GM12892 (cell line): ENCODE measurements around the gene CD69.
A peak's percentile ranks its signal among the peaks of the same experiment; 100 is the strongest.
"Not testable (repeated sequence)": the region's sequence is repeated elsewhere in the genome, so short reads cannot be mapped to it uniquely, and the experiment has no call there.

Experiments
- DNase-seq: peaks from one replicate; pipeline ENCODE4 v3.0.0; 2011; ENCODE audit not compliant: insufficient read length
- FAIRE-seq: peaks from 2 replicates; lab custom pipeline; 2011; peaks lifted over from hg19 to GRCh38; lab: Jason Lieb, UNC
- POLR2A ChIP-seq: IDR thresholded peaks from 2 replicates; pipeline ENCODE4 v1.6.1; 2011; ENCODE audit warnings: low read depth, low read length, control low read depth
- POLR2AphosphoS5 ChIP-seq: IDR thresholded peaks from 2 replicates; pipeline ENCODE4 v1.6.1; 2011; ENCODE audit warnings: low read depth, low read length, control low read depth
- TAF1 ChIP-seq: IDR thresholded peaks from 2 replicates; pipeline ENCODE4 v1.6.1; 2011; ENCODE audit warnings: low read depth, mild to moderate bottlenecking, control low read depth, low read length, borderline replicate concordance

CD69 gene

GRCh38 chr12:9740106-9740750 lies 20.5 kb downstream of the CD69 start:
- FAIRE-seq = peak; percentile 56

GRCh38 chr12:9739404-9740105 lies 21.1 kb downstream of the CD69 start:
- FAIRE-seq = not testable (repeated sequence)

More at GRCh38 chr12:9740106-9740750, 20.5 kb downstream of the CD69 start:
- no peak for DNase-seq
- TF ChIP-seq POLR2A (no peak), POLR2AphosphoS5 (no peak), TAF1 (no peak)

GRCh38 chr12:9738905-9739304 lies 21.8 kb downstream of the CD69 start:
- DNase-seq = not testable (repeated sequence)
- FAIRE-seq = peak; percentile 17

More at GRCh38 chr12:9739404-9740105, 21.1 kb downstream of the CD69 start:
- DNase-seq = not testable (repeated sequence)

GRCh38 chr12:9736936-9737705 lies 23.6 kb downstream of the CD69 start:
- no peak for DNase-seq
- TF ChIP-seq POLR2AphosphoS5 = no peak
- TF ChIP-seq TAF1 = no peak
- TF ChIP-seq POLR2A = no peak
- FAIRE-seq = peak; percentile 40

GRCh38 chr12:9735601-9736000 lies 25.1 kb downstream of the CD69 start:
- TF ChIP-seq POLR2A (no peak), POLR2AphosphoS5 (no peak), TAF1 (no peak)

GRCh38 chr12:9732921-9733461 lies 27.7 kb downstream of the CD69 start, which contains the start of gene CLECL1:
Gene CLECL1 (minus strand): TSS chr12:9733097.
- DNase-seq = no peak
- TF ChIP-seq POLR2A (peak; percentile 66), TAF1 (no peak), POLR2AphosphoS5 (peak; percentile 78)
- FAIRE-seq = peak; percentile 89

More at GRCh38 chr12:9735601-9736000, 25.1 kb downstream of the CD69 start:
- peak; percentile 86 for FAIRE-seq
- no peak for DNase-seq

GRCh38 chr12:9731797-9732196 lies 28.9 kb downstream of the CD69 start:
- FAIRE-seq (peak; percentile 84), DNase-seq (no peak)
- TF ChIP-seq TAF1 (no peak), POLR2A (no peak), POLR2AphosphoS5 (no peak)

GRCh38 chr12:9731393-9731792 lies 29.3 kb downstream of the CD69 start:
- DNase-seq (no peak), FAIRE-seq (peak; percentile 51)
- no peak for TF ChIP-seq POLR2A
- TF ChIP-seq TAF1 = no peak
- no peak for TF ChIP-seq POLR2AphosphoS5

- DNase-seq (no peak), FAIRE-seq (peak; percentile 87)
- 0 out of 2 replicates have a peak, but pooled peaks have one; percentile 13 for TF ChIP-seq POLR2A
- TF ChIP-seq TAF1 = no peak
- TF ChIP-seq POLR2AphosphoS5 = 0 out of 2 replicates have a peak, but pooled peaks have one; percentile 28
Observed at GRCh38 chr12:9730591-9730990, 30.1 kb downstream of the CD69 start.

- FAIRE-seq (peak; percentile 61), DNase-seq (no peak)
- TF ChIP-seq TAF1 (no peak), POLR2A (no peak), POLR2AphosphoS5 (no peak)
Observed at GRCh38 chr12:9730011-9730410, 30.7 kb downstream of the CD69 start.

- DNase-seq = no peak
- FAIRE-seq = no peak
- TF ChIP-seq POLR2AphosphoS5 (no peak), TAF1 (no peak), POLR2A (no peak)
Observed at GRCh38 chr12:9729082-9729481, 31.6 kb downstream of the CD69 start.

GRCh38 chr12:9727813-9728212 lies 32.9 kb downstream of the CD69 start:
- DNase-seq = no peak
- TF ChIP-seq POLR2A = no peak
- TF ChIP-seq POLR2AphosphoS5 = no peak
- no peak for TF ChIP-seq TAF1
- FAIRE-seq = no peak
